ENCODE results near the gene NPC1. TPM values are rescaled to one million over a fixed set of nuclear protein-coding genes. Genes with fewer than 3 reads are reported as not detected.
"Not testable (repeated sequence)": the region's sequence is repeated elsewhere in the genome, so short reads cannot be mapped to it uniquely, and the experiment has no call there.

NPC1 gene
- polyA plus RNA-seq, 1 donor from 2014 or later = 10.7 TPM

DNA sequence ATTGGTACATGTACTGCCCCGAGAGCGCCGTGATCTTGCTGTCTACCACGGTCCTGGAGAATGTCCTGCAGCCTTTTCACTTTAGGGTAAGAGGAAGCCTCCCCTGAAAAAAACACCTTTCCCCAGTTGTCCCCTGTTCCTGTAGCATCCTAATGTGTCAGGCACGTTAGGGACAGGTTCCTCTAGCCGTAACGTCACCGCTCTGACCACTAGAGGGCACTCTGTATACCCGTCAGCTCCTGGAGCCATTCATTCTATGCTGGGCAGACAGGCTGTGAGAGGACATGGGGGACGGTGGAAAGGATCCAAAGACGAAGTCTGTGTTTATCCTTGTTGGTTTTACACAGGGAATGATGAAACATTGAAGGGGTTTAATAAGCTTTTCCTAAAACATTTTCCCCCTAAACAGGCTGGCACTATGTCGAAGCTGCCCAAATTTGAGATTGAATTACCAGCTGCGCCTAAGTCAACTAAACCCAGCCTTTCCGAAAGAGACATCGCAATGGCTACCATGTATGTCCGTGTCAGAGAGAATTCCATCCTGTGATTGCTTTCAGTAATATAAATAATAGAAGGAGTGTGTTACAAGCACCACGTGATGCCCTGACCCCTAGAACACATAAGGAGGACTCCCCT is 70.3 kb downstream of the NPC1 start:
- no peaks in the 10 kb centered on the region for H3K9me3 Mint-ChIP-seq
- H3K27ac Mint-ChIP-seq = peak overlapping the region in 2 of 3 donors; percentile 11 to 70
- no peaks in the 10 kb centered on the region for H3K27me3 Mint-ChIP-seq
- no peak overlapping the region for H3K4me3 Mint-ChIP-seq
- peaks cover 6% of the 10 kb centered on the region for H3K36me3 Mint-ChIP-seq
- H3K4me1 Mint-ChIP-seq = peaks cover 17 to 36% (median 23%) of the 10 kb centered on the region in 3 donors

DNA sequence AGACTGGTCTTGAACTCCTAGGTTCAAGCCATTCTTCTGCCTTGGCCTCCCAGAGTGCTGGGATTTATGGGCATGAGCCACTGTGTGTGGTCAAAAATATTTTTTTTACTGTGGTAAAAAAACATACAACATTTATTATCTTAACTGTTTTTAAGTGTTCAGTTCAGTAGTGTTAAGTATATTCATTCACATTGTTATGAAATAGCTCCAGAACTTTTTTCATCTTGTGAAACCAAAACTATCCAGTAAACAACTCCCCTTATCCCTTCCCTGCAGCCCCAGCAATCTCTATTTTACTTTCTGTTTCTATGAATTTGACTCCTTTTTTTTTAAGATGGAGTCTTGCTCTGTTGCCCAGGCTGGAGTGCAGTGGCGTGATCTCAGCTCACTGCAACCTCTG is 73.7 kb downstream of the NPC1 start:
- Mint-ChIP-seq H3K4me3 (peak overlapping the region in 3 of 4 donors; percentile 7 to 83 (median 75)), H3K27ac (peak overlapping the region; percentile 65 to 92 (median 90)), H3K36me3 (peaks cover 6% of the 10 kb centered on the region)

DNA sequence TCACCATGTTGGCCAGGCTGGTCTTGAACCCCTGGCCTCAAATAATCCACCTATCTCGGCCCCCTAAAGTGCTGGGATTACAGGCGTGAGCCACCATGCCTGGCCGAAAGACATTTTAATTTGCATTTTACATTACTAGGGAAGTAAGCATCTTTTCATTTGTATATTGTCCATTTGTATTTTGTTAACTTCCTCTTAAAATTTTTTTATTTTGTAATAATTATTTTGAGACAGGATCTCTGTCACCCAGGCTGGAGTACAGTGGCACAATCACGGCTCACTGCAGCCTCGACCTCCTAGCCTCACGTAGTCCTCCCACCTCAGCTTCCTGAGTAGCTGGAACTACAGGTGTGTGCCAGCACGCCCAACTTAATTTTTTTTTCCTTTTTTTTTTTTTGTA is 74.1 kb downstream of the NPC1 start:
- Mint-ChIP-seq H3K4me1 (peaks cover 26 to 43% (median 32%) of the 10 kb centered on the region in 3 donors), H3K27ac (peak overlapping the region; percentile 65 to 92 (median 90)), H3K4me3 (peak overlapping the region in 3 of 4 donors; percentile 8 to 83 (median 75))
- H3K36me3 Mint-ChIP-seq, H3K27me3 Mint-ChIP-seq, H3K9me3 Mint-ChIP-seq: not testable (repeated sequence)

More for the DNA sequence above, 73.7 kb downstream of the NPC1 start:
- Mint-ChIP-seq H3K4me1 (peaks cover 21 to 43% (median 30%) of the 10 kb centered on the region in 3 donors), H3K9me3 (no peaks in the 10 kb centered on the region), H3K27me3 (no peaks in the 10 kb centered on the region)

DNA sequence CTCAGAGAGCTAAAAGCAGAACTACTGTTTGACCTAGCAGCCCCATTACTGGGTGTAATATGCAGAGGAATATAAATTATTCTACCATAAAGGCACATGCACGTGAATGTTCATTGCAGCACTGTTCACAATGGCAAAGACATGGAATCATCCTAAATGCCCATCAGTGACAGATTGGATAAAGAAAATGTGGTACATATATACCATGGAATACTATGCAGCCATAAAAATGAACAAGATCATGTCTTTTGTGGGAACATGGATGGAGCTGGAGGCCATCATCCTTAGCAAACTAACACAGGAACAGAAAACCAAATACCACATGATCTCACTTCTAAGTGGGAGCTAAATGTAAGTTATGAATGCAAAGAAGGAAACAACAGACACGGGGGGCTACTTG is 75.4 kb downstream of the NPC1 start:
- not testable (repeated sequence) for H3K36me3 Mint-ChIP-seq, H3K9me3 Mint-ChIP-seq, H3K4me3 Mint-ChIP-seq, H3K27me3 Mint-ChIP-seq
- H3K27ac Mint-ChIP-seq = peak overlapping the region in 2 of 3 donors; percentile 37 to 91
- peaks cover 28 to 46% (median 37%) of the 10 kb centered on the region in 3 donors for H3K4me1 Mint-ChIP-seq

DNA sequence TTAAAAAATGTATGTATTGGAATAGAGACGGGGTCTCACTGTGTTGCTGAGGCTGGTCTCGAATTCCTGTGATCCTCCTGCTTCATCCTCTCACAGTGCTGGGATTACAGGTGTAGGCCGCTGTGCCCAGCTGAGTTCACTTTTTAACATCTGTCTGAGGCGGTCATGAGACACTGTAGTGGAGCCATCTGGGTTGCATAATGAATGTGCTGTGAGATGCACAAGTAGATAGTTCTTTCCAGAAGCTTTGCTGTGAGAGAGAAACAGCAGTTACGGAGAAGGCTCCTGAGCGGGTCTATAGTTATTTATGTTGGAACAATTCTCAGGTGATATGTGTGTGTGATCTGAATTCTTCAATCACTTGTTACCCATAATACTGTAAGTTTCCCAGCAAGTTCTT is 79.9 kb downstream of the NPC1 start:
- no peaks in the 10 kb centered on the region for H3K27me3 Mint-ChIP-seq
- peak overlapping the region in 2 of 4 donors; percentile 60 to 72 for H3K4me3 Mint-ChIP-seq
- peaks cover 30 to 43% (median 41%) of the 10 kb centered on the region in 3 donors for H3K4me1 Mint-ChIP-seq
- no peaks in the 10 kb centered on the region for H3K9me3 Mint-ChIP-seq
- peak overlapping the region in 1 of 3 donors; percentile 87 for H3K27ac Mint-ChIP-seq
- H3K36me3 Mint-ChIP-seq = peaks cover 8% of the 10 kb centered on the region

DNA sequence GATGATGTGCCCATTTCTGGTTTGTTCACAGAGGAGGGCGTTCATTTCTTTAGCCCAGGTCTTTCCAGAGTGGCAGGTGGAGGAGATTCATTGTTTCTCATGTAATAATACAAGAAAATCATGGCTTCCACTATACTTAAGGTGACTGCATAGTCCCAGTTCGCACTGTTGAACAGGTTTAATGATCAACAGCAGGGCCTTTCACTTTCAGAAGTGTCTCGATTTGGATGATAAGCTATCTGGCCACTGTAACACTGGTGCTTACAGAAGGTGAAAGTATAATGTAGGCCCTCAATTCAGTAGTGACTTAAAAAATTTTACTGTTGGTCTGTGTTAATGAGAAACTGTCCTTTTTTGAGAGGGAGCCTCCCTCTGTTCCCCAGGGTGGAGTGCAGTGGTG is 81.6 kb downstream of the NPC1 start:
- Mint-ChIP-seq H3K27ac (peak overlapping the region; percentile 57 to 98 (median 94)), H3K4me1 (peaks cover 33 to 44% (median 33%) of the 10 kb centered on the region in 3 donors), H3K27me3 (no peaks in the 10 kb centered on the region), H3K9me3 (no peaks in the 10 kb centered on the region), H3K4me3 (peak overlapping the region; percentile 76 to 98 (median 94)), H3K36me3 (peaks cover 3% of the 10 kb centered on the region)

DNA sequence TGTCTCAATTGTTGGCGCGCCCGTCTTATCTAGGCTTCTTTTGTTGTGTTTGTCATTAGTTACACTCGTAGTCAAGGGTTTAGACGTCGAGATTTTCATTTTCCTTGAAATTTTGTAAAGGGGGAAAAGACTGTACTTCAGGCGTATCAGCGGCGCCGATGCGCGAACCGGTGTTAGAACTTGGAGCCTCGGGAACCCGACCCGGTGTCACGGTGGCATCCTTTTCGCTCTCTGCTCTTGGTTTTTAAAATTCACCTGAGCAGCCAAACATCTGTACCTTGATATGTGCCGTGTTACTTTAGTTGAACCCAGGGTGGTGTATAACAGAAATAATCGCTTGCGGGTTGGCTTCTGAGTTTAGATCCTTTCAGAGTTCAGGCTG is 82.4 kb downstream of the NPC1 start:
- Mint-ChIP-seq H3K27me3 (no peaks in the 10 kb centered on the region), H3K4me3 (peak overlapping the region; percentile 76 to 98 (median 94)), H3K27ac (peak overlapping the region; percentile 57 to 98 (median 94)), H3K9me3 (no peaks in the 10 kb centered on the region), H3K4me1 (peaks cover 36 to 51% (median 39%) of the 10 kb centered on the region in 3 donors), H3K36me3 (peaks cover 4% of the 10 kb centered on the region)

DNA sequence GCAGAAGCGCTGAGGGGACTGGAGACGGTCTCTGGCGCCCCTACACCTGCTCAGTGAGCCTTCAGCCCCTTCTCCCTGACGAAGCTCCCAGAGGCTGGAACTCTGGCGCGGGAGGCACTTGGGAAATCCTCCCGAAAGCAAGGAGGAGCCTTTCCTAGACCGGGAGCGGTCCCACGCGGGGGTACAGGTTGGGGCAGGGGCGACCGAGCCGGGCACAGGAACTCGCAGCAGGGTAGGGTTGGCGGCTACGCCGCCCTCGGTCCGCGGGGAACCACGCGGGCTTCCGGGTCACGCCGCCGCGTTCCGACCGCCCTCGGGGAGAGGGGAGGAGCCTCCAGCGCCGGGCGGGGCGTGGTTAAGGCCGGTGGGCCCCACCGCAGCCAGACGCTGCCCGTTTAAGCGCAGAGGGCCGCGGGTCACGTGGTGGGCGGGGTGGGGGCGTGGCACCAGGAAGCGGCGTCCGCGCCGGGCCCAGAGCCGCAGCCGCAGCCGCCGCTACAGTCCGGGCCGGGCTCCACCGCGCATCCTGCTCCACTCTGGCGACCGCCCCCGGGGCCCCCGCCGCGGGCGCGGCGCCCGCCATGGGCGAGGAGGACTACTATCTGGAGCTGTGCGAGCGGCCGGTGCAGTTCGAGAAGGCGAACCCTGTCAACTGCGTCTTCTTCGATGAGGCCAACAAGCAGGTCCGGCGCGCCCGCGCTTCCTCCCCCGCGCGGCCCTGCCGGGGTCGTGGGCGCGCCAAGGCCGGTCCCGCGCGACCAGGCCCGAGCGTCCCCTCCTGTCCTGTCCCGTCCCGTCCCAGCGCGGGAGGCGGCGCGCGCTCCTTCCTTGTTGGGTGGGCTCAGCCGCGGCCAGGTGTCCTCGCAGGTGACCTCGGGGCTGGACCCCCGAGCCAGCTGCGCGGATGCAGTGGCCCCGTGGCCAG is 83.0 kb downstream of the NPC1 start, which contains the start of gene RMC1:
Gene RMC1, plus strand, starts transcription at position 474 of the 925 bp plus-strand sequence. Its CDS starts 108 bp downstream, at position 582.
- peaks cover 4% of the 10 kb centered on the region for H3K36me3 Mint-ChIP-seq
- peak within 1 kb of the TSS; percentile 92 to 98 (median 94) for H3K4me3 Mint-ChIP-seq
- H3K4me1 Mint-ChIP-seq = peaks cover 39 to 54% (median 45%) of the 10 kb centered on the region in 3 donors
- no peaks in the 10 kb centered on the region for H3K27me3 Mint-ChIP-seq
- H3K9me3 Mint-ChIP-seq = no peaks in the 10 kb centered on the region
- peak within 1 kb of the TSS; percentile 95 to 98 (median 98) for H3K27ac Mint-ChIP-seq

DNA sequence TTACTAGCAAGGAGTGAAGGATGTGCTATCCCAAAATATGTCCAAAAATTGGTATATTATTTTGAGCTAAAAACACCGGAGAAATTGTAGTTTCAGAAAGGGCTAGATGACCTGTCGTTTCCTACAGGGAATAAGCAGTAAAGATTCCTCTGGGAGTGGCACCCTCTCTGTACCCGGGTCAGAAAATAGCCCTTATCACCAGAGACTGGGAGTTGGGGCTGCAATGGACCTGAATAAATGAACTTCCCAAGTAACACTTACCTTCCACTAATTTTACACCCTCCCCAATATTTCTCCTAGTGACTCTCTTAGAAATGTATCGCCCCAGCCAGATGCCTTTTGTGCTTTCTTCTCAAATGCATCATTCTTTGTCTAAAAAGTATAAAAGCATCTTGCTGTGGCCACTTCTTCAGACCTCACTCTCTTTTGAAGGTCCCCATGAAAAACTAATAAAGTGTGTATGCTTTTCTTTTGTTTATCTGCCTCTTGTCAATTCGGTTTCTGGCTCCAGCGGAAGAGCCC is 83.7 kb downstream of the NPC1 start:
- peaks cover 4% of the 10 kb centered on the region for H3K36me3 Mint-ChIP-seq
- H3K27ac Mint-ChIP-seq = peak overlapping the region; percentile 95 to 98 (median 97)
- H3K27me3 Mint-ChIP-seq = no peaks in the 10 kb centered on the region
- H3K4me3 Mint-ChIP-seq = peak overlapping the region; percentile 92 to 97 (median 94)
- H3K4me1 Mint-ChIP-seq = peaks cover 42 to 57% (median 52%) of the 10 kb centered on the region in 3 donors
- no peaks in the 10 kb centered on the region for H3K9me3 Mint-ChIP-seq

DNA sequence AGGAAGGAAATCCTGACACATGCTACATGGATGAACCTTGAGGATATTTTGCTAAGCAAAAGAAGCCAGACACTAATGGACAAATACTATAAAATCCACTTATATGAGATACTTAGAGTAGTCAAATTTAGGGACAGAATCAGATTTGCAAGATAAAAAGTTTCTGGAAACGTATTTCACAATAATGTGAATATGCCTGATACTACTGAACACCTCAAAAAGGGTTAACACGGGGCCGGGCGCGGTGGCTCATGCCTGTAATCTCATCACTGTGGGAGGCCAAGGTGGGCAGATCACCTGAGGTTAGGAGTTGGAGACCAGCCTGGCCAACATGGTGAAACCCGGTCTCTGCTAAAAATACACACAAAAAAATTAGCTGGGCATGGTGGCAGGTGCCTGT is 84.7 kb downstream of the NPC1 start:
- H3K4me1 Mint-ChIP-seq = peaks cover 39 to 56% (median 55%) of the 10 kb centered on the region in 3 donors
- H3K9me3 Mint-ChIP-seq = no peaks in the 10 kb centered on the region
- peaks cover 4% of the 10 kb centered on the region for H3K36me3 Mint-ChIP-seq
- H3K27ac Mint-ChIP-seq = peak overlapping the region in 2 of 3 donors; percentile 75 to 80
- H3K27me3 Mint-ChIP-seq = no peaks in the 10 kb centered on the region
- H3K4me3 Mint-ChIP-seq = peak overlapping the region in 2 of 4 donors; percentile 44 to 73

DNA sequence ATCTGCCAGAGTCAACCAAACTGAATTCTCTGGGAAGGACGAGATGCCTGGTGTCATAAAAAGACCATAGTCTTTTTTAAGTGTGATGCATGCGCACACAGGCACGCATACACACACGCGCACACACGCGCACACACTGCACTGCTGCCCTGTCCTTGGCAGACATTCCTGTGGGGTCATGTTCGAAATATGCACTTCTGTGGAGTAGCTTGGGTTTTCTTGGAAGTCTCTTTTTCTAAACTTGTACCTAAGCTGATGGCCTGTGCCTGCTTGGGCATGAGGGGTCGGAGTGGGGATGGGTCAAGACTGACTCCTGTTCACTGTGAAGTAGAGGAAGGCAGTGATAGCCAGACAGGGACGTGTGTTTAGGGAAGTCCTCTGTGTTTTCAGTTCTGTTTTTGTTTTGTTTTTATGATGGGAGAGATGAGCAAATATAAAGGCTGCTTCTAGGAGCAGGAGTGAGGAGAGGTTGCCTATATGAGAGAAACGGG is 87.0 kb downstream of the NPC1 start:
- H3K4me3 Mint-ChIP-seq = peak overlapping the region; percentile 68 to 82 (median 73)
- peaks cover 44 to 56% (median 56%) of the 10 kb centered on the region in 3 donors for H3K4me1 Mint-ChIP-seq
- peak overlapping the region; percentile 80 to 91 (median 83) for H3K27ac Mint-ChIP-seq
- peaks cover 6% of the 10 kb centered on the region for H3K36me3 Mint-ChIP-seq
- H3K9me3 Mint-ChIP-seq = no peaks in the 10 kb centered on the region
- H3K27me3 Mint-ChIP-seq = no peaks in the 10 kb centered on the region

DNA sequence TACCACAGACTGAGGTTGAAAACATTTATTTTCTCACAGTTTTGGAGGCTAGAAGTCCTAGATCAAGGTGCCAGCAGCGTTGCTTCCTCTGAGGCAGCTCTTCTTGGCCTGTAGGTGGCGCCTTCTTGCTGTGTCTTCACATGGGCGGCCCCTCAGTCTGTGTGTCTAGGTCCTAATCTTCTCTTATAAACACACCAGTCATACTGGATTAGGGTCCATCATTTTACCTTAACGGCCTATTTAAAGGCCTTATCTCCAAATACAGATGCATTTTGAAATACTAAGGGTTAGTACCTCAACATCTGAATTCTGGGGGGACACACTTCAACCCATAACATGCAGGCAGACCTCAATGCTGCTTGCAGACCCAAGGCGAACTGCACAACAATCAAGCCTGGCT is 87.4 kb downstream of the NPC1 start:
- H3K4me1 Mint-ChIP-seq = peaks cover 41 to 53% (median 51%) of the 10 kb centered on the region in 3 donors
- peak overlapping the region; percentile 80 to 91 (median 83) for H3K27ac Mint-ChIP-seq
- H3K36me3 Mint-ChIP-seq = peaks cover 6% of the 10 kb centered on the region
- H3K9me3 Mint-ChIP-seq = no peaks in the 10 kb centered on the region
- peak overlapping the region; percentile 68 to 82 (median 73) for H3K4me3 Mint-ChIP-seq
- no peaks in the 10 kb centered on the region for H3K27me3 Mint-ChIP-seq

DNA sequence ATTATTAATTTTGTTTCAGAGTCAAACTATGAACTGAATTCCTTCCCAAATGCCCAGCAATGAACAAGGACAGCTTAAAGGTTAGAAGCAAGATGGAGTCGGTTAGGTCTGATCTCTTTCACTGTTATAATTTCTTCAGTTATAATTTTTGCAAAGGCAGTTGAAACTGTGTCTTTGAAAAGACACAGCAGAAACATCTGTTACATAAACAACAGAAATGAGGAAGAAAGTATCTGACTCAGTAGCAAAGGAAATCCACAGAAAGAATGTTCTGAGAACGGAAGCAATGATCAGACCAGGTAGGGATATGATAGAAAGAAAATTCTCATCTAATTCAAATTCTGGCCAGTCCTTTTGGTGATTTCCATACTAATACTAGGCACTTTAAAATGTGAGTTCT is 88.2 kb downstream of the NPC1 start:
- Mint-ChIP-seq H3K36me3 (peaks cover 6% of the 10 kb centered on the region), H3K9me3 (no peaks in the 10 kb centered on the region), H3K27ac (peak overlapping the region; percentile 80 to 93 (median 93)), H3K4me1 (peaks cover 41 to 53% (median 50%) of the 10 kb centered on the region in 3 donors), H3K27me3 (no peaks in the 10 kb centered on the region), H3K4me3 (peak overlapping the region; percentile 64 to 82 (median 76))

DNA sequence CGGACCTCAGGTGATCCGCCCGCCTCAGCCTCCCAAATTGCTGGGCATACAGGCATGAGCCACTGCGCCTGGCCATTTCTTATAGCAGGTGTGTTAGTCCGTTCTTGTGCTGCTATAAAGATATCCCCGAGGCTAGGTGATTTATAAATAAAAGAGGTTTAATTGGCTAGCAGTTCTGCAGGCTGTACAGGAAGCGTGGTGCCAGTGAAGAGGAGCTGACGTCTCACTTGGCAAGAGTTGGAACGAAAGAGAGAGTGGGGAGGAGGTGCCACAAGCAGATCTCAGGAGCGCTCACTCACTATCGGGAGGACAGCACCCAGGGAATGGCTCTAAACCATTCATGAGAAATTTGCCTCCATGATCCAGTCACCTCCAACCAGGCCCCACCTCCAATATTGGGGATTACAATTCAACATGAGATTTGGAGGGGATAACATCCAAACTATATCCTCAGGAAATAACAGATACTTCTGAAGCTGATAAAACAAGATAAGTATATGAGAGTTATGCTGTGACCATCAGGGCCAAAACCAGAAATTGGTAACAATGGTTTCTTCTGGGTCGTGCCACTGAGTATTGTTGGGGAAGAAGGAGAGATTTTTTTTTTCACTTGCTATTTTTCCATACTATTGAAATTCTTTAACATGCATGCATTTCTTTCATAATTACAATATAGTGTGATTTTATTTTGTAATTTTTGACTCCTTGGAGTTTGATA is 90.4 kb downstream of the NPC1 start:
- peaks cover 36 to 43% (median 43%) of the 10 kb centered on the region in 3 donors for H3K4me1 Mint-ChIP-seq
- no peaks in the 10 kb centered on the region for H3K27me3 Mint-ChIP-seq
- H3K4me3 Mint-ChIP-seq = peak overlapping the region; percentile 82 to 87 (median 84)
- H3K27ac Mint-ChIP-seq = peak overlapping the region; percentile 64 to 85 (median 82)
- no peaks in the 10 kb centered on the region for H3K9me3 Mint-ChIP-seq
- peaks cover 5% of the 10 kb centered on the region for H3K36me3 Mint-ChIP-seq

All from IgD-negative memory B cell (primary cell).